ENCODE data around the gene HERPUD2. TPM values are rescaled to one million over a fixed set of nuclear protein-coding genes. Genes with fewer than 3 reads are reported as not detected.

Gene HERPUD2
- total RNA-seq, 2 donors from 2014 or later, result 24.2 to 30.1 TPM

- Histone ChIP-seq H3K4me3 (ENCODE audit: low read length) (no peak overlapping the region), H3K36me3 (ENCODE audit: control insufficient read depth, insufficient read depth, low read length) (peaks cover 58% of the 10 kb centered on the region), H3K27ac (ENCODE audit: low read depth, low read length) (no peak overlapping the region), H3K27me3 (ENCODE audit: control insufficient read depth, insufficient read depth, low read length, poor library complexity, severe bottlenecking) (no peaks in the 10 kb centered on the region), H3K4me1 (ENCODE audit: control insufficient read depth, insufficient read depth, low read length) (no peaks in the 10 kb centered on the region), H3K9ac (ENCODE audit: extremely low read depth, low read length, poor library complexity, severe bottlenecking) (no peak overlapping the region), H3K9me3 (ENCODE audit: control insufficient read depth, low read length) (no peaks in the 10 kb centered on the region)
- H3K4me1 Mint-ChIP-seq, result peaks cover 2% of the 10 kb centered on the region
- no peak overlapping the region for H3K27ac Mint-ChIP-seq
- H3K27me3 Mint-ChIP-seq (ENCODE audit: insufficient read depth), result no peaks in the 10 kb centered on the region
- WGBS, 2 experiments (ENCODE audit: insufficient coverage in 1 of 2, insufficient read length in 1 of 2), result 97 to 98% methylated on average over 3 of the region's 3 CpGs
- H3K9me3 Mint-ChIP-seq, result no peaks in the 10 kb centered on the region
- H3K36me3 Mint-ChIP-seq (ENCODE audit: low read depth), result peaks cover 33% of the 10 kb centered on the region
- H3K4me3 Mint-ChIP-seq, result no peak overlapping the region
- no peak for DNase-seq
- TF ChIP-seq CTCF (conservative IDR thresholded peaks at IDR 0.05), result no peak
Measured at GRCh38 chr7:35630024-35630972, 64.6 kb downstream of the HERPUD2 start.

GRCh38 chr7:35624299-35625186 is 70.4 kb downstream of the HERPUD2 start:
- H3K36me3 Mint-ChIP-seq (ENCODE audit: low read depth), result peaks cover 6% of the 10 kb centered on the region
- no peak overlapping the region for H3K9ac ChIP-seq (ENCODE audit: extremely low read depth, low read length, poor library complexity, severe bottlenecking)
- no peak overlapping the region for H3K27ac ChIP-seq (ENCODE audit: low read depth, low read length)
- H3K4me1 Mint-ChIP-seq, result peaks cover 2% of the 10 kb centered on the region
- peaks cover 14% of the 10 kb centered on the region for H3K36me3 ChIP-seq (ENCODE audit: control insufficient read depth, insufficient read depth, low read length)
- H3K4me3 Mint-ChIP-seq, result no peak overlapping the region
- DNase-seq, result peak; percentile 85
- no peaks in the 10 kb centered on the region for H3K9me3 Mint-ChIP-seq
- no peaks in the 10 kb centered on the region for H3K27me3 ChIP-seq (ENCODE audit: control insufficient read depth, insufficient read depth, low read length, poor library complexity, severe bottlenecking)
- no peaks in the 10 kb centered on the region for H3K4me1 ChIP-seq (ENCODE audit: control insufficient read depth, insufficient read depth, low read length)
- no peak overlapping the region for H3K4me3 ChIP-seq (ENCODE audit: low read length)
- peak; percentile 97 for TF ChIP-seq CTCF (conservative IDR thresholded peaks at IDR 0.05)
- no peaks in the 10 kb centered on the region for H3K9me3 ChIP-seq (ENCODE audit: control insufficient read depth, low read length)
- WGBS, 2 experiments (ENCODE audit: insufficient coverage in 1 of 2, insufficient read length in 1 of 2), result 64 to 70% methylated on average over 13 to 16 of the region's 16 CpGs
- H3K27ac Mint-ChIP-seq, result no peak overlapping the region
- peaks cover 3% of the 10 kb centered on the region for H3K27me3 Mint-ChIP-seq (ENCODE audit: insufficient read depth)

GRCh38 chr7:35623381-35623780 is 71.6 kb downstream of the HERPUD2 start:
- no peak for DNase-seq
- H3K27me3 ChIP-seq (ENCODE audit: control insufficient read depth, insufficient read depth, low read length, poor library complexity, severe bottlenecking), result no peaks in the 10 kb centered on the region
- peaks cover 11% of the 10 kb centered on the region for H3K36me3 ChIP-seq (ENCODE audit: control insufficient read depth, insufficient read depth, low read length)
- Mint-ChIP-seq H3K9me3 (no peaks in the 10 kb centered on the region), H3K27me3 (ENCODE audit: insufficient read depth) (peaks cover 3% of the 10 kb centered on the region), H3K27ac (no peak overlapping the region), H3K4me1 (peaks cover 2% of the 10 kb centered on the region), H3K4me3 (no peak overlapping the region), H3K36me3 (ENCODE audit: low read depth) (peaks cover 2% of the 10 kb centered on the region)
- WGBS, 2 experiments (ENCODE audit: insufficient coverage in 1 of 2, insufficient read length in 1 of 2), result 93 to 100% methylated on average over 1 to 2 of the region's 2 CpGs
- no peak overlapping the region for H3K9ac ChIP-seq (ENCODE audit: extremely low read depth, low read length, poor library complexity, severe bottlenecking)
- H3K9me3 ChIP-seq (ENCODE audit: control insufficient read depth, low read length), result no peaks in the 10 kb centered on the region
- no peak overlapping the region for H3K4me3 ChIP-seq (ENCODE audit: low read length)
- H3K4me1 ChIP-seq (ENCODE audit: control insufficient read depth, insufficient read depth, low read length), result no peaks in the 10 kb centered on the region
- no peak for TF ChIP-seq CTCF (conservative IDR thresholded peaks at IDR 0.05)
- H3K27ac ChIP-seq (ENCODE audit: low read depth, low read length), result no peak overlapping the region
